CD4-positive, CD25-positive, alpha-beta regulatory T cell (primary cell): Measurements from ENCODE around the gene GPRC5A. TPM values are rescaled to one million over a fixed set of nuclear protein-coding genes. Genes with fewer than 3 reads are reported as not detected.

ENCODE experiments used
- ATAC-seq, 2 donors: fragments of 150-1000 bp; cut with Tn5 transposase; one replicate each; pipeline ENCODE4 v1.10.0; 2021; ENCODE audit warnings: low read depth in 2 of 2, moderate number of reproducible peaks in 2 of 2, moderate library complexity in 1 of 2
- DNase-seq, 3 donors: peaks; one replicate each; pipeline versions ENCODE4 v3.0.0 to v3.0.0-alpha.2; 2012 to 2022; ENCODE audit warnings: mixed read lengths in 1 of 3
- H3K27ac ChIP-seq: one replicate; pipeline ENCODE4 v1.7.0; 2013; ENCODE audit warnings: mild to moderate bottlenecking, low read length; ENCODE audit not compliant: insufficient read depth, poor library complexity, severe bottlenecking
- H3K27me3 ChIP-seq: one replicate; pipeline ENCODE4 v1.7.0; 2013; ENCODE audit warnings: low read length; ENCODE audit not compliant: control insufficient read depth, insufficient read depth
- H3K36me3 ChIP-seq: one replicate; pipeline ENCODE4 v1.7.0; 2013; ENCODE audit warnings: mild to moderate bottlenecking, low read length, moderate library complexity; ENCODE audit not compliant: control insufficient read depth, insufficient read depth
- H3K4me1 ChIP-seq: 2 replicates; pipeline ENCODE4 v1.7.0; 2013; ENCODE audit warnings: mild to moderate bottlenecking, low read length; ENCODE audit not compliant: insufficient read depth, control insufficient read depth, poor library complexity, severe bottlenecking
- H3K4me3 ChIP-seq: one replicate; pipeline ENCODE4 v1.7.0; 2013; ENCODE audit warnings: low read depth, mild to moderate bottlenecking, low read length, moderate library complexity
- H3K9me3 ChIP-seq, 2 experiments: 1 replicate in 1 of 2; 2 replicates in 1 of 2; pipeline ENCODE4 v1.7.0; 2013; ENCODE audit warnings: low read length in 2 of 2, mild to moderate bottlenecking in 1 of 2, moderate library complexity in 1 of 2; ENCODE audit not compliant: control insufficient read depth in 2 of 2
- H3K27ac Mint-ChIP-seq, 3 donors: one replicate each; pipeline ENCODE4 v1.8.0; 2020 to 2022; ENCODE audit warnings: mild to moderate bottlenecking in 3 of 3, mixed read lengths in 3 of 3, moderate library complexity in 2 of 3
- H3K27me3 Mint-ChIP-seq: one replicate; pipeline ENCODE4 v1.8.0; 2022; ENCODE audit warnings: mild to moderate bottlenecking, mixed read lengths
- H3K36me3 Mint-ChIP-seq: one replicate; pipeline ENCODE4 v1.8.0; 2020; ENCODE audit warnings: mixed read lengths
- H3K4me1 Mint-ChIP-seq, 4 donors: one replicate each; pipeline ENCODE4 v1.8.0; 2020 to 2022; ENCODE audit warnings: mixed read lengths in 4 of 4, mild to moderate bottlenecking in 1 of 4
- H3K4me3 Mint-ChIP-seq, 4 donors: one replicate each; pipeline ENCODE4 v1.8.0; 2020 to 2022; ENCODE audit warnings: mild to moderate bottlenecking in 4 of 4, mixed read lengths in 4 of 4, moderate library complexity in 3 of 4
- H3K9me3 Mint-ChIP-seq, 7 donors: one replicate each; pipeline ENCODE4 v1.8.0; 2020 to 2022; ENCODE audit warnings: mixed read lengths in 7 of 7, mild to moderate bottlenecking in 3 of 7, moderate library complexity in 2 of 7
- polyA plus RNA-seq, 4 donors: library from polyadenylated mRNA; unstranded; fragments of 300-500 nt; fragmentation: Illumina TruSeq; gene quantifications; one replicate each; pipeline ENCODE4 v1.2.3, GENCODE V29; 2021
- total RNA-seq: library from RNA; stranded (reverse); gene quantifications from one replicate; pipeline ENCODE4 v1.2.3, GENCODE V29; 2022

The GPRC5A gene
- total and polyA plus RNA-seq, 5 donors from 2014 or later: 0.20 TPM; not detected in 4

DNA sequence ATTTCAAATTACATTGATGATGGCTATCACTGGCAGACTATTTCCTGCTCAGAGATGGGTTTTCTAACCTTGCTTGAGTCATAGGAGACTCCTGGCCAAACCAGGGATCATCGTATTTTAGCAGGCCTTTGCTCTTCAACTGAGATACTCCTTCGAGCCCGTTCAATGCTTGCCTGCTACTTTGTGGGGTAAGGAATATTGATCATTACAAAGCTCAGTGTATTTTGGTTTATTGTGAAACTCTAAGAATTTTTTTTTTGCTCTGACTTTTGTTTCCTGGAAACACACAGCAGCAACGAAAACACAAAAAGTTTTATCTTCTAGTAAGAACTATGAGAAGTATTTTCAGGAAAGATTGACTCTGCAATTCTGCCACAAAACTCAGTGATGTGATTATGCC is 56.5 kb downstream of the GPRC5A start:
- Mint-ChIP-seq H3K36me3 (no peaks in the 10 kb centered on the region), H3K27ac (no peak overlapping the region), H3K4me1 (no peaks in the 10 kb centered on the region), H3K4me3 (no peak overlapping the region), H3K9me3 (no peaks in the 10 kb centered on the region), H3K27me3 (peaks cover 11% of the 10 kb centered on the region)
- H3K36me3 ChIP-seq: no peaks in the 10 kb centered on the region
- no peaks in the 10 kb centered on the region for H3K9me3 ChIP-seq
- DNase-seq (no peak), ATAC-seq (no peak)
- no peaks in the 10 kb centered on the region for H3K4me1 ChIP-seq
- H3K4me3 ChIP-seq: no peak overlapping the region
- no peak overlapping the region for H3K27ac ChIP-seq
- H3K27me3 ChIP-seq: no peaks in the 10 kb centered on the region

DNA sequence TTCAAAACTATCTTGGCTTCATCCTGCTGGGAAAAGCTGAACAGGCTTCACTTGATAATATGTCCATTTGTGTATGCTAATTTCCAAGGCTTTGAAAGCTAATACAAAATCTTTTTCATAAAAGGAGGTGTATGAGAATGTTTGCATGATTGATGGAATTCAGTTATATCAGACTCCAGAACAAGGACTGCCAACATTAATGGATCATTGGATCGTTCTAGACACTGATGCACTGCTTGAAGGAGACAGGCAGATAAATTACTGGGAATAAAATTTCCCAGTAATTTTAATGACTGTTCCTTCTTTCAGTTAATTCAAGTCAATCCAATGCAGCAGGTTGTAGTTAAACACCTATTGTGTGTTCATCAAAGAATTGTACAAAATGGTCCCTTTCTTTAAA is 60.1 kb downstream of the GPRC5A start:
- DNase-seq (no peak), ATAC-seq (no peak)
- Mint-ChIP-seq H3K4me3 (no peak overlapping the region), H3K9me3 (no peaks in the 10 kb centered on the region), H3K4me1 (no peaks in the 10 kb centered on the region), H3K27me3 (peaks cover 16% of the 10 kb centered on the region), H3K27ac (no peak overlapping the region), H3K36me3 (no peaks in the 10 kb centered on the region)
- no peaks in the 10 kb centered on the region for H3K9me3 ChIP-seq
- no peak overlapping the region for H3K27ac ChIP-seq
- no peaks in the 10 kb centered on the region for H3K4me1 ChIP-seq
- H3K36me3 ChIP-seq: no peaks in the 10 kb centered on the region
- H3K4me3 ChIP-seq: no peak overlapping the region
- no peaks in the 10 kb centered on the region for H3K27me3 ChIP-seq

DNA sequence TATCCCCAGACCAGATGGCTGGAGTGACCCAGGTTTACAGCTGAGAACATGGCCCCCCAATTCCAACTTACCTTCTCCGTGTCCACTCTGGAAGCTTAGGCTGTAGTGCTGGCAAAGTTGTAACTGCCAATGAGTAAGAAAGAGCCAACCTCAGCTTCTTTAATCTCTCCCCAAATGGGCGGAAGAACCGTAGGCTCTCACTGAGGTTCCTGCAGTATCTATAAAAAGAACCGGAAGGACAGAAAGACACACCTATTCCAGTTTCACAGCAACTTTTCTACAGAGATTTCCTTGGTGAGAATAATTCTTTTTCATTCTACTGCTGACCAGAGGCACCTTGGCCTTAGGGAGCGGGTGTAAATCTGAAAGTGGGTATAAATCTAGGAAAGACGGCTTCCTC is 60.7 kb downstream of the GPRC5A start, which contains the start of gene GPRC5D:
GPRC5D (minus strand) TSS at position 135 of the 400 bp plus-strand sequence. CDS start 1,786 bp downstream, outside the sequence.
- no peaks in the 10 kb centered on the region for H3K4me1 ChIP-seq
- H3K27ac ChIP-seq: no peak within 1 kb of the TSS
- ATAC-seq (no peak), DNase-seq (no peak)
- no peaks in the 10 kb centered on the region for H3K9me3 ChIP-seq
- H3K4me3 ChIP-seq: no peak within 1 kb of the TSS
- H3K27ac Mint-ChIP-seq: peak within 1 kb of the TSS in 1 of 3 donors; percentile 32
- no peaks in the 10 kb centered on the region for H3K36me3 ChIP-seq
- H3K27me3 ChIP-seq: no peaks in the 10 kb centered on the region
- no peaks in the 10 kb centered on the region for H3K4me1 Mint-ChIP-seq
- H3K9me3 Mint-ChIP-seq: no peaks in the 10 kb centered on the region
- H3K27me3 Mint-ChIP-seq: peaks cover 18% of the 10 kb centered on the region
- H3K4me3 Mint-ChIP-seq: no peak within 1 kb of the TSS
- no peaks in the 10 kb centered on the region for H3K36me3 Mint-ChIP-seq

GRCh38 chr12:12954356-12954755 is 63.0 kb downstream of the GPRC5A start:
- DNase-seq: no peak

GRCh38 chr12:12954878-12955625 is 63.7 kb downstream of the GPRC5A start:
- Histone ChIP-seq H3K27me3 (no peaks in the 10 kb centered on the region), H3K4me3 (no peak overlapping the region), H3K4me1 (no peaks in the 10 kb centered on the region), H3K36me3 (no peaks in the 10 kb centered on the region), H3K27ac (no peak overlapping the region), H3K9me3 (no peaks in the 10 kb centered on the region)
- Mint-ChIP-seq H3K36me3 (no peaks in the 10 kb centered on the region), H3K27me3 (peaks cover 29% of the 10 kb centered on the region), H3K9me3 (no peaks in the 10 kb centered on the region), H3K4me1 (no peaks in the 10 kb centered on the region), H3K4me3 (no peak overlapping the region), H3K27ac (no peak overlapping the region)
- DNase-seq: no peak
- no peak for ATAC-seq

More at GRCh38 chr12:12954356-12954755, 63.0 kb downstream of the GPRC5A start:
- Mint-ChIP-seq H3K27ac (no peak overlapping the region), H3K4me3 (no peak overlapping the region), H3K27me3 (peaks cover 29% of the 10 kb centered on the region), H3K4me1 (no peaks in the 10 kb centered on the region), H3K36me3 (no peaks in the 10 kb centered on the region), H3K9me3 (no peaks in the 10 kb centered on the region)
- ATAC-seq: no peak
- Histone ChIP-seq H3K4me1 (no peaks in the 10 kb centered on the region), H3K4me3 (no peak overlapping the region), H3K27ac (no peak overlapping the region), H3K27me3 (no peaks in the 10 kb centered on the region), H3K36me3 (no peaks in the 10 kb centered on the region), H3K9me3 (no peaks in the 10 kb centered on the region)

DNA sequence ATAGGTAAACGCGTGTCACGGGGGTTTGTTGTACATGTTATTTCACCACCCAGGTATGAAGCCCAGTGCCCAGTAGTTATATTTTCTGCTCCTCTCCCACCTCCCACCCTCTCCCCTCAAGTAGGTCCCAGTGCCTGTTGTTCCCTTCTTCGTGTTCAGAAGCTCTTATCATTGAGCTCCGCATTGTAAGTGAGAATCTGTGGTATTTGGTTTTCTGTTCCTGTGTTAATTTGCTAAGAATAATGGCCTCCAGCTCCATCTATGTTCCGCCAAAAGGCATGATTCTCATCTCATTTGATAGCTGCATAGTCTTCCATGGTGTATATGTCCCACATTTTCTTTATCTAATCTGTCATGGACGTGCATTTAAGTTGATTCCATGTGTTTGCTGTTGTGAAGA is 67.5 kb downstream of the GPRC5A start:
- DNase-seq (no peak), ATAC-seq (no peak)
- Mint-ChIP-seq H3K27me3 (peaks cover 28% of the 10 kb centered on the region), H3K27ac (peak overlapping the region in 1 of 3 donors; percentile 23), H3K4me3 (no peak overlapping the region), H3K9me3 (no peaks in the 10 kb centered on the region), H3K4me1 (no peaks in the 10 kb centered on the region), H3K36me3 (no peaks in the 10 kb centered on the region)
- Histone ChIP-seq H3K27me3 (no peaks in the 10 kb centered on the region), H3K4me1 (no peaks in the 10 kb centered on the region), H3K9me3 (no peaks in the 10 kb centered on the region), H3K36me3 (no peaks in the 10 kb centered on the region), H3K27ac (no peak overlapping the region), H3K4me3 (no peak overlapping the region)

DNA sequence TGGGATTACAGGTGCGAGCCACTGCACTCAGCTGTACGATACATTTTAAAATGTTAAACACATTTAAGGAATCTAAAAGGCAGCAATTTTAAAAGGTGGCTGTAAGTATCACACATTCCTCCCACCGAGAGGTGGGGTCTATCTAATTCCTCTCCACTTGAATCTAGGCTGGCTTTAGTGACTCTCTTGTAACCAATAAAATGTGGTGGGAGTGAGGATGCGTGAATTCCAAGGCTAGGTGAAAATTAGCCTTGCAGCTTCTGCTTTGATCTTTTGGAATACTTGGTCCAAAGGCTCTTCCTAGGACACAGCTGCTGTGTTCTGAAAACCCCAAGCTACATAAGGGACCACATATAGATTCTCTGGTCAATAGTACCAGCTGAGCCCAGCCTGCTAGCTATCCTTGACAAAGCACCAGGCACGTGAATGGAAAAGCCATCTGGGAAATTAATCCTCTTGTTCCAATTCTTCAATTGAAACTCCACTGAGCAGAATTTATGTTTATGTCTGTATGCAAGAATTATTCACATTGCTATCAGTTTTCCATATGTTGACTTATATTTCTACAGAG is 69.4 kb downstream of the GPRC5A start:
- Histone ChIP-seq H3K9me3 (no peaks in the 10 kb centered on the region), H3K36me3 (no peaks in the 10 kb centered on the region), H3K4me3 (no peak overlapping the region), H3K27ac (no peak overlapping the region), H3K4me1 (no peaks in the 10 kb centered on the region), H3K27me3 (no peaks in the 10 kb centered on the region)
- H3K9me3 Mint-ChIP-seq: no peaks in the 10 kb centered on the region
- no peaks in the 10 kb centered on the region for H3K4me1 Mint-ChIP-seq
- peaks cover 28% of the 10 kb centered on the region for H3K27me3 Mint-ChIP-seq
- no peak overlapping the region for H3K4me3 Mint-ChIP-seq
- no peak for DNase-seq
- H3K27ac Mint-ChIP-seq: no peak overlapping the region
- H3K36me3 Mint-ChIP-seq: no peaks in the 10 kb centered on the region
- no peak for ATAC-seq

DNA sequence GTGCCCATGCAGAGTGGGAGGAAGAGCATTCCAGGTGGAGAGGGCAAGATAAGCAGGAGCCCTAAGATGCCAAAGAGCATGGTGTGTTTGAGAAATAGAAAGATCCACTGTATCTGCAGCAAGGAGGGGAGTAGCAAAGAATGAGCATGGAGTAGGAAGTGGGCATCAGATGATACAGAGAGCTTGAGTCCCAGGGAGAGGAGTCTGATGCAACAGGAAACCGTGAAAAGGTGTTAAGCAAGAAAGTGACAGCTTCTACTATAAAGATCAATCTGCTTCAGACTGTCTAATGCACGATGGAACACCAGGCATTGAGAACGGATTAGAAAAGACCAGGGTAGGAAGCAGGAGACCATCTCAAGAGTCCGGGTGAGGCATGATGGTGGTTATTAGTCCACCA is 72.9 kb downstream of the GPRC5A start:
- Mint-ChIP-seq H3K36me3 (peaks cover 4% of the 10 kb centered on the region), H3K27ac (no peak overlapping the region), H3K4me3 (no peak overlapping the region), H3K4me1 (no peaks in the 10 kb centered on the region), H3K9me3 (peaks cover 0 to 1% (median 0%) of the 10 kb centered on the region in 7 donors), H3K27me3 (peaks cover 10% of the 10 kb centered on the region)
- H3K4me3 ChIP-seq: no peak overlapping the region
- DNase-seq (peak in 1 of 3 donors; percentile 14), ATAC-seq (no peak)
- H3K4me1 ChIP-seq: no peaks in the 10 kb centered on the region
- no peaks in the 10 kb centered on the region for H3K9me3 ChIP-seq
- H3K27ac ChIP-seq: no peak overlapping the region
- H3K27me3 ChIP-seq: no peaks in the 10 kb centered on the region
- no peaks in the 10 kb centered on the region for H3K36me3 ChIP-seq
